Astrocyte of the spinal cord (primary cell): Measurements from ENCODE around the gene ZNF648.

Experiments used
- DNase-seq: peaks from one replicate; pipeline ENCODE4 v3.0.0; 2011; ENCODE audit warnings: low read depth, low spot score
- H3K4me3 ChIP-seq: 2 replicates; pipeline ENCODE4 v1.5.1; 2011; ENCODE audit warnings: low read depth, mild to moderate bottlenecking, low read length, moderate library complexity
- in situ Hi-C: cut with HindIII; loops from 2 replicates; pipeline ENCODE4 v1.10.0; 2017; ENCODE audit warnings: low sequenced_read_pairs
- TF ChIP-seq, protein P1 (sequence below): IDR thresholded peaks from 2 replicates; pipeline ENCODE4 v1.5.1; 2012; ENCODE audit warnings: low read depth, mild to moderate bottlenecking, low read length, inconsistent platforms

Gene ZNF648

DNA sequence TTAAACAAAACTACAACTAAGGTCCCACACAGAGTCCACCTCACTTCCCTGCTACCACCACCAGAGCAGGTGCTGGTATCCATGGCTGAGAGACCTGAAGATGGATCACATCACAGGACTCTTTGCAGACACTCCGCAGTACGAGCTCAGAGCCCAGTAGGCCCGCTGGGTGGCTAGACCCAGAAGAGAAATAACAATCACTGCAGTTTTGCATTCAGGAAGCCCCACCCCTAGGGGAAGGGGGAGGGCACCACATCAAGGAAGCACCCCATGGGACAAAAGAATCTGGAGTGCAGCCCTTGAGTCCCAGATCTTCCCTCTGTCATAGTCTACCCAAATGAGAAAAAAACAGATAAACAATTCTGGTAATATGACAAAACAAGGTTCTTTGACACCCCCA lies 56.9 kb downstream of the ZNF648 start:
- no peak overlapping the region for H3K4me3 ChIP-seq
- TF ChIP-seq, protein P1, sequence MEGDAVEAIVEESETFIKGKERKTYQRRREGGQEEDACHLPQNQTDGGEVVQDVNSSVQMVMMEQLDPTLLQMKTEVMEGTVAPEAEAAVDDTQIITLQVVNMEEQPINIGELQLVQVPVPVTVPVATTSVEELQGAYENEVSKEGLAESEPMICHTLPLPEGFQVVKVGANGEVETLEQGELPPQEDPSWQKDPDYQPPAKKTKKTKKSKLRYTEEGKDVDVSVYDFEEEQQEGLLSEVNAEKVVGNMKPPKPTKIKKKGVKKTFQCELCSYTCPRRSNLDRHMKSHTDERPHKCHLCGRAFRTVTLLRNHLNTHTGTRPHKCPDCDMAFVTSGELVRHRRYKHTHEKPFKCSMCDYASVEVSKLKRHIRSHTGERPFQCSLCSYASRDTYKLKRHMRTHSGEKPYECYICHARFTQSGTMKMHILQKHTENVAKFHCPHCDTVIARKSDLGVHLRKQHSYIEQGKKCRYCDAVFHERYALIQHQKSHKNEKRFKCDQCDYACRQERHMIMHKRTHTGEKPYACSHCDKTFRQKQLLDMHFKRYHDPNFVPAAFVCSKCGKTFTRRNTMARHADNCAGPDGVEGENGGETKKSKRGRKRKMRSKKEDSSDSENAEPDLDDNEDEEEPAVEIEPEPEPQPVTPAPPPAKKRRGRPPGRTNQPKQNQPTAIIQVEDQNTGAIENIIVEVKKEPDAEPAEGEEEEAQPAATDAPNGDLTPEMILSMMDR, result no peak
- in situ Hi-C loops, result no loop called here
- no peak for DNase-seq
